GM19452 (cell line): ENCODE data around the gene CREBBP.
A peak's percentile ranks its signal among the peaks of the same experiment; 100 is the strongest.

Source experiments
- ATAC-seq: cut with Tn5 transposase; IDR thresholded peaks from one replicate; pipeline ENCODE4 v1.9.1; 2021; ENCODE audit not compliant: unreplicated experiment

Gene CREBBP

DNA sequence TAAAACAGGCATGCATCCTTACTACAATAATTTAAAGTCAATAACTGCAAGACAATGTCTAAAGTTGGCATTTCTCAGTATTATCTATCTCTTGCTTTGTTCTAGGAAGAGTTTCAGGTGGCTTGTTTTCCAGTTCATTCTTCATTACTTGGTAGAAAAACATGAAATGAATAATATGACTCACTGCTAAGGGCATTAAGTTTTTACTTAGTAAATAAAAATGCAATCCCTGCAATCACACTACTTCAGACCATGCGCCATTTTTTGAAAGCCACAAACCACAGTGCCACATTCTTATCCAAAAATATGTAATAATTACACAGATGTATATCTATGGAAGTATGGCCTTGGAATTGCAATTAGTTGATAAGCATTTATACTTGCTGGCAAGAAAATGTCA lies 55.4 kb downstream of the CREBBP start:
- ATAC-seq, result no peak

DNA sequence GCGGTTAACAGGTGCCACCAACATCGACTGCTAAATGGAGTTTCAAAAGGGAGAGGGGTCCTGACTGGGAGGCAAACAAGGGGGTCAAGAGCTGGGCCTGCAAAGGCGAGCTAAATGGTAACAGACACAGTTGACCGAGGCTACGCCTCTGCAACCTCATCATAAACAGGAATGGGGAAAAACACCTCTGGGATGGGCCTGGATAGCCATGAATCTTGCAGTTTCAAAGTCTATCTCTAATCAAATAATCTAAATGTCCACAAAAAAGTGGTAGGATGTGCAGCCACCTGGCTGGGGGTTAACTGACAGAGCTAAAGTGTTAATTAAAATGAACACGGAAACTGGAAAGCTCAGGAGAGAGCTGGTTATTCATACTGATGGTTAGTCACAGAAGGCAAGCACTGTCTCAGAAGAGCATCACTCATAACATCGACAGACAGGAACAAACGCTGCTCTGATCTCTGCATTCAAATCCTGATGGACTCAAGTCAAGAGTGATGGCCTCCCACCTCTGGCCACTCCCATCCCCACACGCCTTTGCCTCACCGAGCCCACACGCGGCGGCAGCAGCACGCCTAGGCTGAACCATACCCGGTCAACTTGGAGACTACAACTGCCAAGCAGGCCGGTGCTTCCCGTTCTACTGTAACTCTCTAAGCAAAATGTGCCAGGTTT lies 56.3 kb downstream of the CREBBP start:
- no peak for ATAC-seq

DNA sequence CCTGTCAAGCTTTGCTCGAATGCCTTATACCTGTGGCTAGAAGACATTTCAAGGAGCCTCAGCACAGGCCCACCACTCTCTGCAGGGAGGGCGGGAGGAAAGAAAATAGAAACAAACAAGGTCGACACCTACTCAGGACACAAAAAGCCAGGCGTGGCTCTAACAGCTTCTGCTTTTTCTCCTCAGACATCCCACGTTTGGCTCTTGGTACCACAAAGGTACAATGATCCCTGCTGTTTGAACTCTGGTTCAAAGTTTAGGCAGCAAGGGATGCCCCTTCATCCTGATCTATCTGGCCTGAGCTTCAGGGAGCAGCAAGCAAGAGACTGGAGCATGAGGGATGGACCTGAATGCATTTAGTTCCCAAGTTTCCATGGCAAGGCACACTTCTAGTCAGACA lies 57.1 kb downstream of the CREBBP start:
- ATAC-seq, result no peak

DNA sequence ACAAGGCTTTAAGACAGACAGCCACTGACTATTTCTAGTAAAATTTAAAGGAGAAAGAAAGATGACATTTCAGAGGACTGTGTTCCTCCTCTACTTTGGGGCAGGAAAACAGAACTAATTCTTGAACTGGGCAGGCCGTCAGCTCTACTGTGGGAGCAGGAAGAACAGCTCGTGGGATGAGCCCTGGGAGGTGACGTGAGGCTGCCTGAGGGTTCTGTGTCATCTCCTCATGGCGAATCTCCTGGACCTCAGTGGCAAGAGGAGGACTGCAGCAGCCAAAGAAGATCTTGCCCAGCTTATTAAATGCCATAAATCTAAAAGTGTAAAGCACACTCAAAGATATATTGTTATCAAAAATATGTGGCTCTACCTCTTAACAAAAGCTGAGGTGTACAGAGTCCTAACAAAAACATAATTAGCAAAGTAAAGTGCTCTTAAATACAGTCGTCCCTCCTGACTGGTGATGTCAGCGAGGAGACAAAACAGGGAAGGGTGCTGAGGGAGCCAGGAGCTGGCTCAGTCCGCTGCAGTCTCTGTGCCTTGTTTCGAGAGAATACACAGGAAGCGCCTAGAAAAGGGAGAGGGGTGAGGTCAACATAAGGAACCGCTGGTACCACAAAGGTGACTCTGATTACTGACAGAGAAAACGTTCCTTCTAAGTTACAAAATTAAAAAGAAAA lies 58.0 kb downstream of the CREBBP start:
- no peak for ATAC-seq

DNA sequence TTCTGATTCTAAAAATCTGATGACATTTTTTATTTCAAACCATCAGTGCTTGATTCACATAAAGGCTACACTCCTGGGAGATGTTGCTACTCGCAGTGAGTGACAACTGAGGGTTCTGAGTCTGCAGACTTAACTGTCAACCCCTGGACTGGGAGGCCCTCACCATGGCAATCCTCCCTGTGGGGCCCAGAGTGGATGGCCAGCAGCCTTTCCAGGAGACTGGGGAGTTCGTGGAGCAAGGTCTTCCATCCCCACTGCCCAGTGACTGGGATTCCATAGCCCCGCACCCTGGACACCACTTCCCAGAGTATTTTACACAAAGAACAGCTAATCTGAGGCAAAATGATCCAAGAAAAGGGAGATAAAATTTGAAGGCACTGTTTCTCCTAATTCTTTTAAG lies 59.3 kb downstream of the CREBBP start:
- no peak for ATAC-seq

DNA sequence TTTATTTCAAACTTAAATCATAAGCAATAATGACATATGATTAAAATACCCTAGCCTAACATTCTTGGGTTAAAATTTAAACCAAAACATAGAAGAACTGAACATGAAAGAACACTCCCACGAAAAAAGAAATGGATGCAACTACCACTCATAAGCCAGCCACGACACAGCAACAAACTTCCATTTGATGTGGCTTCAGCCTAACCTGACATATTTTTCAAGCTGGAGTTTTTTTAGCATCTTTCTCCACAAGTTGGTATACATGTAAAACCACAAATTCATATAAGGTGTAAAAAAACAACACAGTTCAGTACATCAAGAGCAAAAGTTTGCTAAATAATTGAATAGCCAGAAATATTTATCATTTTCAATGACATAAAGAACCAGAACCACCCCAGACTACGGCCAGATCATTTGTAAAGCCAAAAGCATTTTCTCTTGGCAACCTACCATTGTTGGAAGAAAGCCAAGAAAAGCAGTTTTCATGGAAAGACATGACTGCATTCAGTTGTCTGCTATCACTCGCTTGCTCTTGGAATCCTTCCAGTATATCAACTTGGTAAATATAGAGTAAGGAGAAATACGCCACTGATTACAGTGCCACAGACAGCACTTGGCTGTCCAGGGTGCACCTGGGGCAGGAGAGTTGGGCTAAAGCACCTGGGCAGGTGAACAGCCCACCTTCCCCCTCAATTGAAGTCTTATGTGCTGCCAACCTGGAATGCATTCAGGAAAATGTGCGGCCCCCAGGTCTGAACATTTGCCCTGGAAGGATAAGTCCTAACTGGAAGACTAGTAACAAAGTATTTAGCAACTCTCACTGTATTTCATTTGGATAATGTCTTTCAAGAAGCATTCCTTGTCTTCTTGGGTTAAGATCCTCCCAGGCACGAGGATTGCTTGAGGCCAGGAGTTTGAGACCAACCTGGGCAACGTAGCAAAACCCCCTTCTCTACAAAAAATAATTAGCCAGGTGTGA lies 60.5 kb downstream of the CREBBP start:
- ATAC-seq, result no peak

DNA sequence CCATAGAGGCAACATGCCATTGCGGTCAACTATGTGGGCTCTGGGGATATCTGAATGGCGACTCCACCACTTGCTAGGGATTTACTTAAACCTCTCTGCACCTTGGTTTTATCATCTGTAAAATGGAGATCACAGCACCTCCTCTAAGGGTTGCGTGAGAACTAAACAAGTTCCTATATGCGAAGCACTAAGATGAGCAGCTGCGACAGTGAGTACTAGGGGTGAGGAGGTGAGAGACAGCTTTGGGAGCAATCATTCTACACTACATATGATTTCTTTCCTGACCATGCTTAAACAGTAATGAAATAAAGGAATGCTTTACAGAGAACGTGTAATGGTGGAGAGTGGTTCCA lies 61.4 kb downstream of the CREBBP start:
- ATAC-seq, result no peak

DNA sequence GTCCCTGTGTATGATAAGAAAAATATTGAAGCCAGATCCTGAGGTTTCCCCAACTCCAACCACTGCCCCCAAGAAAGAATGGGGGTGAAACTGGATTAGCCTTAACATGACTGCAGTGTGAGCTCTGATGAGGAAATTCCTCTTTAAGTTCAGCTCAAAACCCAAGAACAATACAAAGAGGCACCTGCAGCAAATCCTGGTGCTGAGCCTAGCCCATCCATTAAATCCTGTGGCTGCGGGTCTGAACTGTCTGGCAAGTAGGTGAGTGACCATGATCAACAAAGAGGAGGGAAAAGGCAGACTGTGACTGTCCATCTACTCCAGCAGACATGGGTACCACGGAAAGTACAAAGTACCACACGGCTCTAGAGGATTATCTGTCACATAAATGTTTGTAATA lies 64.2 kb downstream of the CREBBP start:
- ATAC-seq, result no peak

DNA sequence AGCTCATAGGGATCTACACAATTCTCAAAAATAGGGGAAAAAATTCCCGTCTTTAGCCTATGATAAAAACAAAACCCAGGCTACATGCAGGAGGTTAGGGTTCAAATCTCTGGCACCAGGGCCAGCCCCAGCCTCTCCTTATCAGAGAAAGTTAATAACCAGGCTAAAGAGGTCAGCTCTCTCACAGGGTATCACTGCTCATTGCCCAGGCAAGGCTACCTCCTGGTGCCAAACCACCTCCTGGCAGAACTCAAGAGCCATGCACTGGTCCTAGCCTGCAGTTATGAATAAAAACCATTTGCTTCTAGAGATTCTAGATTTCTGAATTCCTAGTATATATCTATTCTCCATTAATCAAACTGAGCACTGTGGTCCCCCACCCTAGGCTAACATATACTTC lies 65.8 kb downstream of the CREBBP start:
- ATAC-seq, result no peak

DNA sequence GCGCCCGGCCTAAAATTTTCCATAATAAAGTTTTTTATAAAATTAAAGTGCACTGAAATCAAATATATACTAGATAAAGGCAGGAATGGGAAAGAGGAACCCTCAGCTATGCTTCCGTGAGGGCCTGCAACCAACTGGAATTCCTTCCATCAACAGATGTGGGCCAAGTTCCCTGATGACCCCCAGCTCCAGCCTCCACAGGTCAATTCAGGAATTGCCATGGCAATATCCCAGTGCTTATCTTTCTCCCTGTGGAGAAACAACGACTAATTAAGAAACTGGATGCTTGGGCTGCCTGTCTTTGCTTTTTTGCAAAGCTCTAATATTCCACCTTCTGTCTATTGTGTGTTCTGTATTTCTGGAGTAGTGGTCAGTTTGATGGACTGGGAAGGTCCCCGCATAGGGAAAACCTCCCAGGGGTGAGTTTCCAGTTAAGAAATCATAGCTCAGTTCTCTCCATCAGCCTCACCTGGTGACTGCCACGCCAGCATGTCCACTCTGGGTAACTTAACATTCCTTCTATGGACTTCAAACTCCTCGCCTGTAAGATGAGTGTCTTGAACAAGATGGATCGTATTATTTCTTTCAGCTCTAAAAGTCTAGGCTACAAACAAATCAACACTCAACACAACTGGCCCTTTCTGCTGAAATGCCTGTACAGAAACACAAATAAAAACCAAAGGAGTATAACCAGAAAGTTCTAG lies 67.9 kb downstream of the CREBBP start:
- no peak for ATAC-seq

DNA sequence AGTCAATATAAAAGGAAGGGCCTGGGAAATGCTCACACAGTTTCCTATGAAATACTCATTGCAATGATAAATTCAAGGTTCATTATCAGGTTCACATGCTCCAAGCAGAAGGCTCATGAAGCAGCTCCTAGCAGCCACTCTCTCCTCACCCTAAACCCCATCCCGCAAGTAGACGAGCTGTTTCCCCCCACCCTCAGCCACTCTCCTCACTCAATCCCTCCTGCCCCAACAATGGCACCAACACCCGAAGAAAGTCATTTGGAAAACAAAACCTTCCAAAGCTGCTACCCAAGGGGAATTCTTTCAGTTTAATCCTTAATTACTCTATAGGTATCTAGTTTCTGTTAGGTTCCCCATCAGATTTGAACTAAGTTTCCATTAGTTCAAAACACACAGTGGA lies 69.7 kb downstream of the CREBBP start:
- ATAC-seq, result no peak

DNA sequence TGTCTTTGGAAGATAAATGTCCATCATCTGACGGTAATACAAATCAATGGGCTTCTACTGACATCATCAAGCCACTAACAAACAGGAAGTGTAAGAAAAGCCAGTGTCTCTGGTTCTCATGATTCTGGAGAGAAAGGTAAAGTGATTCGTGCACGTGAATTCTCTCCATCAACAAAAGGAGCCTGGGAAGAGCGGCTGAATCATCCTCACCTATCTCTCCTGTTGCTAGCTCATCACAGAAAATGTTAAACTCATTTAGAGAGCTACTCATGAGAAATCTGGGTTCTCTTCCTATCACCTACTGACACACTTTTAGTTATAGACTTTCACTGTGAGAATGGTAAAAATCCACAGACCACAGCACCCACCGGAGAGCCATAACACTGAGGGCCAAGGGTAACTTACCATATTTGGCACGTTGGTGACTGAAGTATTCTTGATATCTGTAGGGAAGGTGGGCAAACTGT lies 70.3 kb downstream of the CREBBP start:
- ATAC-seq, result peak; percentile 51

DNA sequence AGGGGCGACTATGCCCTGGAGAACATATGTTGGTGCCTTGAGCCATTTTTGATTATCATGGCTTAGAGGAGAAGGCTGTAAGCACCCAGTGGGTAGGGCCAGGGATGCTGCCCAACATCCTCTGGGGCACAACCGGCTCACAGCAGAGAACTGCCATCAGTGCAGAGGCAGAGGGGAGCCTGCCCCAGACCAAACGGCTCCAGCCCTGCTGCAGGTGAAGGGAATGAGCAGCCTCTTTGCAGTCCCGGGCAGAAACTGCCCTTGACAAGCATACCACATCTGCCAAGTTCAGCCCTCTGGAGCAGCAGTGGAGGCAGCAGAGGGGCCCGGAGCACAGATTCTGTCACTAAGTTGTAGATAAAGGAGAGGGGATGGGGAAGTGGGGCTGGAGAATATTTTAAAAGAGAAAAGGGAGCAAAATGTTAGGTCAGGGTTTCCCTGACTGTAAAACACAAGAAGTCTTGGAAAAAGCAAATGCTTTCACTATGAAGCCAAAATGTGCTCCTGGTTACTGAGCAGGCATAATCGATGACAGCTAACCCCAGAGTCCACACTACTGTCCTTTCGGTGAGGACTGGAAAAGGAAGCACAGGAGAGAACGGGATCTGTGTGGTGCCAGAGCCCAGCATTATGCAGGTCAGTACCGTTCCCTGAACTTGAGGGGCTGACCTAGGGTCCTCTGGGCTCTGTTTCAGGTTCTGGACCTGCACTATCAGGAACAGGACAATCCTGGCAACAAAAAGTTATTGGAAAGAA lies 72.0 kb downstream of the CREBBP start:
- no peak for ATAC-seq

DNA sequence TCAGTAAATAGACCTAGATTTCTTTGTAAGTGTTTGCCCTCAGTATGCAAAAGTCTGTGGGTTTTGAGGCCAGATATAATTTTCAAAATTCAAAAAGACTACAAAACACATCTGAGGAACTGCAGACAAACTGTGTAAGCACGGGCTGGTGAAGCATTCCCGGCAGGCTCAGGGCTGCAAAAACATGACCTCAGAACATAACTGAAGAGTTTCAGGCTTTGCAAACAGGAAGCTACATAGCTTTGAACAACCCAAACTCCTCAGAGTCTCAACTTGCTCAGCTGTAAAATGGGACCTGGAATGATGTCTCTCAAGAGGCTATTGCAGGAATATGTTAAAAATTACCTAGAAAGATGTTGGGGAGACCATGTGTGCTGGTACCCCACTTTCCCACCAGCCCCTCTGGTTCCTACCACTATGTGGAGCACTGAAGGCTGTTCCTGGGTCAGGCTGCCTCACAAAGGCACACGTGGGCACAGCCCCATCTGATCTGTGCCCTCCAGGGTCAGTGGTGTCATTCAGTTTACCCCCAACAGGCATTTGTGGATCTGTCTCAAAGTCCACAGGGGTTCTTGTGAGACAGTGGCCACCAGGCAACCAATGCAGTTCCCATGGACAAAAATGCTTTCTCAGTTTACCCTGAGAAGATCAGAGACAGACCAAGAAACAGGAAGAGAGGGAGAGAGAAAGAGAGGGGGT lies 72.9 kb downstream of the CREBBP start:
- ATAC-seq, result no peak

DNA sequence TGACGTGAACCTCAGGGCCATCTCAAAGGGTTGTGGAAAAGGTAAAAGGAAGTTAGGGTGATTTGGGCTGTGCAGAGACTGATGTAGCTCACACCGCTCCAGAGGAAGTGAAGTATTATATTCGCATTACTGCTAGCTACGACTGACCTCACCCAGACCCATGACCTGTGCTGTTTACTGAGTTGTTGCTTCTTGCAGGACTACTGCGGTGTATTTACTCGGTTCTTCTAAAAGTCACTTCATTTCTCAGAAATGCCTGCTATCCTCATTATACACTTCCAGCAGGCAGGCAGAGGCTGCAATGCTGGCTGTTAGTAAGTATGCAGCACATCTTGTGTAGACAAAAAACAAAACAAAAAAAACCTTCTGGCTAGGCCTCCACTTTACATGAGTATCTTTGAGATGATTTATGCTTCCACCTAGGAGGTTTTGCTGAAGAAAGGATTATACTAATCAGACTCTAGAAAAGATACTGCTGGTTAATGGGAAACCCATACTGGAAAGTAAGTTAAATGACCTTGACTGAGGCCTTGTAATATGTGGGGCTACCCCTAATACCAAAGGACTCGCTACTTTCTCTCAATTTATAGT lies 76.0 kb downstream of the CREBBP start:
- no peak for ATAC-seq

DNA sequence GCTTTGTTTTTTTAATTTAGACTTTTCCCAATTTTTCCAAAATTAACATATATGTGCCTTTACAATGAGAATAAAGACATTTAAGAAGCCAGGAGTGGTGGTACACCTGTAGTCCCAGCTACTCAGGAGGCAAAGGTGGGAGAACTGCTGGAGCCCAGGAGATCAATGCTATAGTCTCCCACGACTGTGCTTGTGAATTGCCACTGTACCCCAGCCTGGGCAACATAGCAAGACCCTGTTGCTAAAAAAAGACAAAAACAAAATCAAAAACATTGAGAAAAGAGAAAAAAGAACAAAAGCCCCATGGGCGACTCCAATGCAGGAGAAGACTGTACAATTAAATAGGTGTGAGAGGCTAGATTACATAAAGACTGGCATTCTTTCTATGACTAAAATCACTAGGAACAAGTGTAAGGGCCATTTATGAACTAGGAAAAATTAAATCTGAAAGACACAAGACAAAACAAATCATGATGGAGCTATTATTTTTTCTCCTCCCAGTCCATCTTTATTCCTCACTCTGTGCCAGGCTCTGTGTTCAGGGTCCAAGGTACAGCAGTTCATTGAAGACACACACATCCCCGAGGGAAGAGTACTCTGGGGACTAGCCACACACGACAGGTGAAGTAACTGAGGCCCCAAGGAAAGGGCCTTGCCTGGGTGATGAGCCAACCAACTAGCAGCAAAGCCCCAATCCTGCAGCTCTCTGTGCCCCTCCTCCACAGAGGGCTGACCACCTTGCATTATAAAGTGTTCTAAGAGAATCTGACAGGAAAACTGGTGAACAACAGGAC lies 79.8 kb downstream of the CREBBP start:
- no peak for ATAC-seq

DNA sequence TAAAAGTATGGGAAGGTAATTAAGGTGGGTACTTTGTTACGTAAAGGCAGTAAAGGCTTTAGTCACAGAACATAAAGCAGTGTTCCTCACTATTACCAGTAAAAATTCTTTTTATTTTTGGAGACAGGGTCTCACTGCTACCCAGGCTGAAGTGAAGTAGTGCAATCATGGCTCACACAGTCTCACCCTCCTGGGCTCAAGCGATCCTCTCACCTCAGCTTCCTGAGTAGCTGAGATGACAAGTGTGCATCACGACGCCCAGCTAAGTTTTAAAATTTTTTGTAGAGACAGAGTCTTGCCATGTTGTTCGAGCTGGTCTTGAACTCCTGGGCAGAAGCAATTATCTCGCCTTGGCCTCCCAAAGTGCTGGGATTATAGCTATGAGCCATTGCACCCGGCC lies 80.5 kb downstream of the CREBBP start:
- no peak for ATAC-seq

DNA sequence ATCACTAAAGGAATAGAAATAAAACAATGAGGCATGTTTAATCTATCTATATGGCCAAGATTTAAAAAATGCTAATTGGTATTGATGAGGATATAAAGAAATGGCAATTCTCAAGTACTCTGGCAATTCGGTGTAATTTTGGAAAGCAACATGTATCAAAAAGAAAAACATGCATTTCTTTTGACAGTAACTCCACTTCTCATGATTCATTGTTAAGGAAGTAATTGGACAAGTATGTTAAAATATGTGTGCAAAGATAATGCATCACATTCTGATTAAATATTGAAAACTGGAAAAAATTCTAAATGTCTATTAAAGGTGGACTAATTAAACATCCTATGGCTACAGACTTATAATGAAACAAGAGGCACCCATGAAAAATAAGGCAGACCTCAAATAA lies 81.2 kb downstream of the CREBBP start:
- no peak for ATAC-seq

DNA sequence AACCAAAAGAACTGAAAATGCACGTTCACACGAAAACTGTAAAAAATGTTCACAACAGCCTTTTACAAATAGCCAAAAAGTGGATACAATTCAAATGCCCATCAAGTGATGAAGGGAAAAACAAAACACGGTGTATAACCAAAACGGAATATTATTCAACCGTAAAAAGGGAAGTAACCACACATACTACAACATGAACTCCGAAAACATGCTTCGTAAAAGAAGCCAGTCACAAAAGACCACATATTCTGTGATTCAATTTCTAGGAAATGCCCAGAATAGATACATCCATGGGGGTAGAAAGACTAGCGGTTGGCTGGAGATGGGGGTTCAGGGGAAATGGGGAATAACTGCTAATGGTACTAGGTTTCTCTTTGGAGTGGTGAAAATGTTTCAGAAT lies 81.7 kb downstream of the CREBBP start:
- no peak for ATAC-seq
